ENCODE measurements around the gene ZC3H10. TPM values are rescaled to one million over a fixed set of nuclear protein-coding genes. Genes with fewer than 3 reads are reported as not detected.

Gene ZC3H10
- total RNA-seq, 2 donors from 2014 or later: 2.1 to 2.9 TPM

DNA sequence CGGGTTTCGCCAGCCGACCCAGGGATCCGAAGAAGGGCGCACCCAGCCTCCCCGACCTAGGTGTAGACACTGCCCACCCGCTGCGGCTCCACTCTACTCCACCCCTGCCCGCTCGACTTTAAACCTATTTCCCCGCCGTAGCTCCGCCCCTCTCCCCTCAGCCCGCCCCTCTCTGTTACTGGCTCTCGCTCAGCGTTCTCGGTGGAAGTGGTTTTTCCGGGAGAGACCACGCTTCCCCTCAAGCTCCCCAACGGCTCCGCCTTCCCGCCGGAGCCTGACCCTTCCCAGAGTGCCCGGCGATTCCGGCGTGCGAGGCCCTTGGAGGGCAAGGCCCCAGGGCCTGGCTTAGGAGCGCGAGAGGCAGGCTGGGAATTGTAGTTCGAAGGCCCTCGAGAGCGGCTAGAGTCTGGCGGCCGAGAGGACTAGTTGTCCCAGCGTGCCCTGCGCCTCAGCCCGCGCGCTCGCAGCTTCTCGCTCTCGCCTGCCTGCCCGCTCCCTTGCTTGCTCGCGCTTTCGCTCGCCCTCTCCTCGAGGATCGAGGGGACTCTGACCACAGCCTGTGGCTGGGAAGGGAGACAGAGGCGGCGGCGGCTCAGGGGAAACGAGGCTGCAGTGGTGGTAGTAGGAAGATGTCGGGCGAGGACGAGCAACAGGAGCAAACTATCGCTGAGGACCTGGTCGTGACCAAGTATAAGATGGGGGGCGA is 13.8 kb upstream of the ZC3H10 start, which contains the start of gene PA2G4:
Gene PA2G4 (plus strand): TSS at position 451 of the 706 bp plus-strand sequence. CDS start 179 bp downstream, at position 630.
- Histone ChIP-seq H3K27me3 (no peaks in the 10 kb centered on the region), H3K27ac (peak within 1 kb of the TSS; percentile 83 to 87), H3K9me3 (no peaks in the 10 kb centered on the region), H3K4me1 (peaks cover 0 to 24% of the 10 kb centered on the region in 2 donors), H3K36me3 (peaks cover 25% of the 10 kb centered on the region), H3K4me3 (peak within 1 kb of the TSS; percentile 68 to 78)
- TF ChIP-seq, protein P1, sequence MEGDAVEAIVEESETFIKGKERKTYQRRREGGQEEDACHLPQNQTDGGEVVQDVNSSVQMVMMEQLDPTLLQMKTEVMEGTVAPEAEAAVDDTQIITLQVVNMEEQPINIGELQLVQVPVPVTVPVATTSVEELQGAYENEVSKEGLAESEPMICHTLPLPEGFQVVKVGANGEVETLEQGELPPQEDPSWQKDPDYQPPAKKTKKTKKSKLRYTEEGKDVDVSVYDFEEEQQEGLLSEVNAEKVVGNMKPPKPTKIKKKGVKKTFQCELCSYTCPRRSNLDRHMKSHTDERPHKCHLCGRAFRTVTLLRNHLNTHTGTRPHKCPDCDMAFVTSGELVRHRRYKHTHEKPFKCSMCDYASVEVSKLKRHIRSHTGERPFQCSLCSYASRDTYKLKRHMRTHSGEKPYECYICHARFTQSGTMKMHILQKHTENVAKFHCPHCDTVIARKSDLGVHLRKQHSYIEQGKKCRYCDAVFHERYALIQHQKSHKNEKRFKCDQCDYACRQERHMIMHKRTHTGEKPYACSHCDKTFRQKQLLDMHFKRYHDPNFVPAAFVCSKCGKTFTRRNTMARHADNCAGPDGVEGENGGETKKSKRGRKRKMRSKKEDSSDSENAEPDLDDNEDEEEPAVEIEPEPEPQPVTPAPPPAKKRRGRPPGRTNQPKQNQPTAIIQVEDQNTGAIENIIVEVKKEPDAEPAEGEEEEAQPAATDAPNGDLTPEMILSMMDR (IDR thresholded peaks at IDR 0.05): no peak
- peak; percentile 97 for DNase-seq (ENCODE audit: low spot score)

DNA sequence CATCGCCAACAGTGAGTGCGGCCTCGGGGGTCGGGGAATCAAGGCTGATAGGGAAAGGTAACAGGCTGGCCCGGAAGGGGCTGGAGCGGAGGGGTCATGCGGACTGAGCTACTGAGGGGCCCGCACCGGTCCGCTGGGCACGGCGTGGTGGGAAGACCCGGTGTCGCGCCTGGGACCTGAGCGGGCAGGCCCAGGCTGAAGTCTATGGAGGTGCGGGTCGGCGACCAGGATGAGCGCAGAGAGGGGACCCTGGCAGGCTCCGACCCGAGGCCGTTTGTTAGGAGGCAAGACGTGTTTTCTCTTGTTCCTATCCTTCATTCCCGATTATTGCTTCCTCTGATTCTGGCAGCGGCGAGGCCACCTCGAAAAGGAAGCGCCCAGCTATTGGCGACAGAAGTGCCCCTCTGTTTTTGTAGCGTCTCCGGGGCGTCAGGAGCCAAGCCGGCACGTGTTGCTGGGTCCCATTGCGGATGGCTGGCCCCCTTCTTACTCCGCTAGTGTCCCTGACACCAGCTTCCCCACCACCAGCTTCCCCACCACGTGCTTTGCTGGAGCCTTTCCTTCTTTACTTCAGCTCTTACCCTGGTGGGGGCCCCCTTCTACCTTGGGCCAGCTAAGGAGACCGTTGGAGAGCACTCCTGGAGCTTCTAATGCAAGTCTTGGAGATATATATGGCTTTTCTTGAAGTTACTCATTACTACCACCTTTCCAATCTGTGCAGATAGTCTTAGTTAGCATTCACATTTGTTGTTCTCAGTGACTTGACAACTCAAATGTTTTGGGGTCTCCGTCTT is 13.1 kb upstream of the ZC3H10 start:
- TF ChIP-seq, protein P1 (IDR thresholded peaks at IDR 0.05): no peak
- no peak for DNase-seq (ENCODE audit: low spot score)
- peaks cover 33% of the 10 kb centered on the region for H3K36me3 ChIP-seq

DNA sequence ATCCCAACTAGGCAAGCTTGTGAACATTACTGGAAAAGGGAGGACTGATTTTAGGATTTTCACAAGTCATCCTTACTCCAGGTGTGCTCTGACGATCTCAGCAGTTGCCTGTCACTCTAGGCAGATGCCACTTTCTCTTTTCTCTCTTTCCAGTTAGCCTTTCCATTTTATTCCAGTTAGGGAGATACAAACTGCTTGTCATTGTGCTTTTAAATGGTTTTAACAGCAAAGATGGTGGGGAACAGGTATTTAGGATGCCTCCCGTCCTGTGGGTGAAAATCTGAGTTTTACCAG is 12.5 kb upstream of the ZC3H10 start:
- no peak for DNase-seq (ENCODE audit: low spot score)
- Histone ChIP-seq H3K9me3 (no peaks in the 10 kb centered on the region), H3K4me1 (peaks cover 0 to 24% of the 10 kb centered on the region in 2 donors), H3K36me3 (peaks cover 38% of the 10 kb centered on the region), H3K27ac (no peak overlapping the region), H3K27me3 (no peaks in the 10 kb centered on the region), H3K4me3 (peak overlapping the region; percentile 64 to 78)
- TF ChIP-seq, protein P1 (IDR thresholded peaks at IDR 0.05): no peak

More for the DNA sequence above, 13.1 kb upstream of the ZC3H10 start:
- Histone ChIP-seq H3K27ac (peak overlapping the region; percentile 83 to 87), H3K4me1 (peaks cover 0 to 24% of the 10 kb centered on the region in 2 donors), H3K27me3 (no peaks in the 10 kb centered on the region), H3K4me3 (peak overlapping the region; percentile 64 to 78), H3K9me3 (no peaks in the 10 kb centered on the region)

DNA sequence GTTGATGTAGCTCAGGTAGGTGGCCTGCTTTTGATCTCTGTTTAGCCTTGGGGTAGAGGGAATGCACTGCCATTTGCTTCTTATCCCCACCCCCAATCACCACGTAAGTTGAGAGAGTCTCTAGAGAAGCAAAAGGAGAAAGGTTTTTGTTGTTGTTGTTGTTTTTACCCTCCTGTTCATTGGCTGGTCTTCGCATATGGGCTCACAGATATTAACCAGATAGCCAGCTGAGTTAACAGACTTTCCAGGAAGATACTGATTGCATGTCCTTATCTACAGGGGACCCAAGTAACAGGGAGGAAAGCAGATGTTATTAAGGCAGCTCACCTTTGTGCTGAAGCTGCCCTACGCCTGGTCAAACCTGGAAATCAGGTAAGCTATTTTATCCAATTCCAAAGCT is 10.8 kb upstream of the ZC3H10 start:
- peaks cover 0 to 24% of the 10 kb centered on the region in 2 donors for H3K4me1 ChIP-seq
- H3K27ac ChIP-seq: no peak overlapping the region
- peaks cover 55% of the 10 kb centered on the region for H3K36me3 ChIP-seq
- H3K9me3 ChIP-seq: no peaks in the 10 kb centered on the region
- DNase-seq (ENCODE audit: low spot score): no peak
- no peaks in the 10 kb centered on the region for H3K27me3 ChIP-seq
- H3K4me3 ChIP-seq: no peak overlapping the region
- TF ChIP-seq, protein P1 (IDR thresholded peaks at IDR 0.05): no peak

DNA sequence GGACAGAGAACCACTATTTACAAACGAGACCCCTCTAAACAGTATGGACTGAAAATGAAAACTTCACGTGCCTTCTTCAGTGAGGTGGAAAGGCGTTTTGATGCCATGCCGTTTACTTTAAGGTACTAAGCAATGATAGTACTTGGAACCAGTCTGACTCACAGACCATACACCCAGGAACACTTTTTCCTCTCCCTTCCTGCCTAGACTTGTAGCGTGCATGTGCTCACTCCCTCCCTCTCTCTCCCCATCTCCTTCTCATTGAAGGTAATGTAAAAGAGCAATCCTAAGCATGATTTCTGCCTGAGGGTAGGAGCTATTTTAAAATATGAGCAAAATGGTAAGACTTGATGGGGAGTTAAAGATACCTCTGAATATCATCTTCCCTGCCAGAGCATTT is 7.5 kb upstream of the ZC3H10 start:
- Histone ChIP-seq H3K27ac (no peak overlapping the region), H3K4me3 (no peak overlapping the region), H3K9me3 (no peaks in the 10 kb centered on the region), H3K36me3 (peaks cover 70% of the 10 kb centered on the region), H3K27me3 (no peaks in the 10 kb centered on the region), H3K4me1 (peaks cover 0 to 13% of the 10 kb centered on the region in 2 donors)
- TF ChIP-seq, protein P1 (IDR thresholded peaks at IDR 0.05): no peak
- no peak for DNase-seq (ENCODE audit: low spot score)

Measured in right atrium auricular region (tissue), 2 donors.